Activated CD8-positive, alpha-beta memory T cell treated with anti-CD3 and anti-CD28 coated beads for 48 hours (primary cell): Measurements from ENCODE around the gene LRRC4B.
A peak's percentile ranks its signal among the peaks of the same experiment; 100 is the strongest.
"Not testable (repeated sequence)": the region's sequence is repeated elsewhere in the genome, so short reads cannot be mapped to it uniquely, and the experiment has no call there.

ENCODE experiments used
- DNase-seq, 3 experiments: peaks; one replicate each; pipeline ENCODE4 v3.0.0-alpha.2; 2020; ENCODE audit warnings: low read depth in 2 of 3, low spot score in 2 of 3

LRRC4B gene

DNA sequence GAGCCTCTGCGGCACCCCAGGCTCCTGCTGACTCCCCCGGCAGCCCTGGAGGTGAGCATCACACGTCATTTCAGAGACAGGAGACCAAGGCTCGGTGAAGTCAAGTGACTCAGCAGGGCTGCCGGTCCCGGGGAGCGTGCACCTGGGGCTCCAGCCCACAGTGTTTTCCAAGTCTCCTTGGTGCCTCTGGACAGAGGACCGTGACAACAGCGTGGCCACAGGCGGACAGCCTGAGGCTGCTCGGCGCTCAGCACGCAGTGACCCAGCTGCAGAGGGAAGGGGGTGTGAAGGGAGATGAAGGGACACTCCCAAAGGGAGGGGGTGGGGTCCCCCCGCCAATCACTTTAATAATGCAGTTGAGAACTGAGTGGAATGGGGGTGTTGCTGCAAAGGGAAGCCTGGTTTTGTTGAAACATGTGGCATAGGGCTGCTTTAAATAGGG, 37.0 kb downstream of the LRRC4B start:
- no peak for DNase-seq

DNA sequence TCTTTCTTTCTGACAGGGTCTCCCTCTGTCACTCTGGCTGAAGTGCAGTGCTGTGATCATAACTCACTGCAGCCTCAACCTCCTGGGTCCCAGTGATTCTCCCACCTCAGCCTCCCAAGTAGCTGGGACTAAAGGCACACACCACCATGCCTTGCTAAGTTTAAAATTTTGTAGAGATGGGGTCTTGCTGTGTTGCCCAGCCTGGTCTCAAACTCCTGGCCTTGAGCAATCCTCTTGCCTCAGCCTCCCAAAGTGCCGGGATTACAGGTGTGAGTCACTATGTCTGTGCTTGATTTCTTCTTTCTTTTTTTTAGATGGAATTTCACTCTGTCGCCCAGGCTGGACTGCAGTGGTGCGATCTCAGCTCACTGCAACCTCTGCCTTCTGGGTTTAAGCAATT, 40.2 kb downstream of the LRRC4B start:
- not testable (repeated sequence) for DNase-seq

DNA sequence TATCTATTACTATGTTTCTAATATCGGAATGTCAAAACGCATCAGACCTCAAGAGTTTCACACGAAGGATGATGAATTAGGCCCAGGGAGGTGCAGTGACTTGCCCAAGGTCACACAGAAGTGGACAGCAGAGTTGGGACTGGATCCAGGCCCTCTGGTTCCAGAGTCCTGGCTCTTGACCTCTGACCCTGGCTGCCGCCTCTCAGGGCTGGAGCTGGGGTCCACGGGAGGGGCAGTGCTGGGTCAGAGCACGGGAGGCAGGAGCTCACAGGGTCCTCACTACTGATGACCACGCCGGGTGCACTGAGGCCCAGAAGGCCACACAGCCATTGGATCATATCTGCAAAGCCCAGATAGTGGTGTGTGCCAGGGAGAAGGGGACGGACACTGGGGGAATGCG, 45.4 kb downstream of the LRRC4B start:
- no peak for DNase-seq

DNA sequence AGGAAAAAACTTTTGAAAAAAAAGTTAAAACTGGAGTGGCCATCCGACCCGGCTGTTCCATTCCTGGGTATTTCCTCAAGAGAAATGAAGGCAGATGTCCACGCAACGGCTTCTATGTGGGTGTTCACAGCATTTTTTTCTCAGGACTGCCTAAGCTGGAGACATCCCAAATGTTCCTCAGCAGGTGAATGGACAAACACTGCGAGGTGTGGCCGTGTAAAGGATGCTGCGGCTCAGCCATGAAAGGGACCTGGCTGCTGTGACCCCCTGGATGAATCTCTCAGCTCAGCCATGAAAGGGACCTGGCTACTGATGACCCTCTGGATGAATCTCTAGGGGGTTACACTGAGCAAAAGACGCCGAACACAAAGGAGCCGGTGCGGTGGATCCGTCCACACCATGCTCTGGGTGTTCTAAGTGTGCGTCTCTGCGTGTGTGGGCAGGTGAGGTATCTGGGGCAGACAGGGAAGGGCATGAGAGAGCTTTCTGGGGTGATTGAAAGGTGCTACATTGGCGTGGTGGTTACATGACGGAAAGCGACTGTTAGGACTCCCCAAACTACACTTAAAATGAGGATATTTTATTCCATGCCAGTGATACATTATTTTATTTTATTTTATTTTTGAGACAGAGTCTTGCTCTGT, 47.3 kb downstream of the LRRC4B start:
- no peak for DNase-seq

DNA sequence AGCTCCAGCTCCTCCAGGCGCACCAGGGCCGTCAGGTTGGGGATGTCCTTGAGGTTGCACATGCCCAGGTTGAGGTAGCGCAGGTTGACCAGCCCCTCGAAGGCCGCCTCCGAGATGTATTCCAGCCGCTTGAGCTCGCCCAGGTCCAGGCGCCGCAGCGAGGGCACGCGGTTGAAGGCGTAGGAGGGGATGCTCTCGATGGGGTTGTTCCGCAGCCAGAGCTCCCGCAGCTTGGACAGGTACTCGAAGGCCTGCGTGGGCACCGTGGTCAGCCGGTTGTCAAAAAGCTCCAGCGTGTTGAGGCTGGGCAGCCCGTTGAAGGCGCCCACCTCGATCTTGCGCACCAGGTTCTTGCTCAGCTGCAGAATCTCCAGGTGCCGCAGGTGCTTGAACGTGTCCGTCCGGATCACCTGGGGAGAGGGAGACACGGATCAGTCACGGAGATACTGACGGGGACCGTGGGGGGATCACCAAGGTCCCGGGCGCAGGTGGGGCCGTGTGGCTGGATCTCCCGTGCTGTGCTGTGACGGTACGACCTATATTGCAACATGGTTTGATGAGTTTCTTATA, 49.1 kb downstream of the LRRC4B start:
- DNase-seq, result no peak

DNA sequence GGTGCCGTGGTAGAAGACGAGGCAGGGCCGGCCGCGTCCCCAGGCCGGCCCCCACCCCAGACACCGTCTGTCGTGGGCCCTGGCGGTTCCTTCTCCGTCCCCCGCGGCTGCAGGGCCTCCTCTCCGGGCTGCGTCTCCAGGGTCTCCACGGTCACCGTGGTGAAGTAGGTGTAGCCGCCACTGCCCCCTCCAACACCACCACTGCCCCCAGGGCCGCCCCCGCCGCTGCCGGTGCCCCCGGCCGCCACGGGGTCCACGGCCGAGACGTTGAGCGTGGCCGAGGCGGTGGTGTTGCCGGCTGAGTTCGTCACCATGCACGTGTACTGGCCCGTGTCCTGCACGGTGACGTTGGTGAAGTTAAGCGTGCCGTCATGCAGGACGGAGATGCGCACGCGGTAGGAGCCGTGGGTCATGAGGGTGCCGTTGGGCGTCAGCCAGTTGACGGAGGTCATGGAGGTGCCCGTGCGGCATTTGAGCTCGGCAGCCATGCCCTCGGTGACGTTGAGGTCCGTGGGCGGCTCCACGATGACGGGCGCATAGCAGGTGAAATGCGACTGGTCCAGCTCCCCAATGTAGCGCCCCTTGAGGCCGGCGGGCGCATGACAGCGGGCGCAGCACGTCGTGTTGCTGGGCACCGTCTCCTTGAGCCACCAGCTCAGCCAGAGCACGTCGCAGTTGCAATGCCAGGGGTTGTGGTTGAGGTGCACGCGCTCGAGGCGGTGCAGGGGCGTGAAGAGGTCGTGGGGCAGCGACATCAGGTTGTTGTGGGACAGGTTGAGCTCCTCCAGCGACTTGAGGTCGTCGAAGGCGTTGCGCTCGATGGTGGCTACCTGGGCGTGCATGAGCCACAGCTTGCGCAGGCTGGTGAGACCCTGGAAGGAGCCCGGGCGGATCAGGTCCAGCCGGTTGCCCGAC, 49.9 kb downstream of the LRRC4B start:
- no peak for DNase-seq

DNA sequence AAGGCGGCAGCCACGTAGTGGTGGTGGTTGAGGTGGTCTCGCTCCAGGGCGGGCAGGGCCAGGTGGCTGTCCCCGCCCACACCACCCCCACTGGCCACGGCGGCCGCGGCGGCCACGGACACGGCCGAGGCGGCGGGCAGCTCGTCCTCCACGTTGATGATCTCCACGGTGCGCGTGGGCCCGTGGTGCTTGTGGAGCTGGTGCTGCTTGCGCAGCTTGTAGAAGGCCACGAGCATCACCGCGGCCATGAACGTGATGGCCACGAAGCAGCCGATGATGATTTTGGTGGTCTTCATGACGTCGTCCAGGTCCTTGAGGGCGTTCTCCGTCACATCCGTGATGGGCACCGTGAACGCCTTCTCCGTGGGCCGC, 50.5 kb downstream of the LRRC4B start:
- no peak for DNase-seq

DNA sequence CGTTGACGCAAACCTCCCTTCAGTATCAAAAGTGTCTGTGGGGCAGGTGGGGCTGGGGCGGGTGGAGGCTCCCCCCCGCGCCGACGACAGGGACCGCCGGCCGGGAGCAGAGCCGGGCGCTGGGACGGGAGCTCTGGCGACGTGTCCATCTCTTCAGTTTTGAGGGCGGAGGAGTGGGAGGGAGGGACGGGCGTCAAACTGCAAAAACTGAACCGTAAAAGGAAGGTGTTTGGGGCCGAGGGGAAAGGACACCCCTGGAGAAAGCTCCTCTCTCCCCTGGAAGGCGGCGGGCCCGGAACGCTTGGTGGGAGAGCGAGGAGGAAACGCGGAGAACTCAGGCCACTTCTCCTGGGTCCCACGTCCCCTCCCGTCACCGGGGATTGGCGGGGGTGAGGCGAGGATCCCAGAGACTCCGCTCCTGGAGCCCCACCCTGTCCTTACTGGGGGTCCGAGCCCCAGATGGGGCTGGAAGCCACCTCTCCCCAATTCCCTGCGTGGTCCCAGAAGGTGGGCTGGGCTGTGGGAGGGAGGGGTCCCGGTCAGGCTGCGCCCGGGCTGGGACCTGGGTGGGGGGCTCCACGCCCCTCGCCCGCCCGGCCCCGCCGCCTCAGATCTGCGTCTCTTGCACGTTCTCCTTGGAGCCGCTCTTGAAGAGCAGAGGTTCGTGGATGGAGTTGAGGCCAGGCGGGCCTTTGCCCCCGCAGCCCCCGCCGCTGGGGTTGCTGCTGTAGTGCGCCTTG, 51.1 kb downstream of the LRRC4B start:
- no peak for DNase-seq

DNA sequence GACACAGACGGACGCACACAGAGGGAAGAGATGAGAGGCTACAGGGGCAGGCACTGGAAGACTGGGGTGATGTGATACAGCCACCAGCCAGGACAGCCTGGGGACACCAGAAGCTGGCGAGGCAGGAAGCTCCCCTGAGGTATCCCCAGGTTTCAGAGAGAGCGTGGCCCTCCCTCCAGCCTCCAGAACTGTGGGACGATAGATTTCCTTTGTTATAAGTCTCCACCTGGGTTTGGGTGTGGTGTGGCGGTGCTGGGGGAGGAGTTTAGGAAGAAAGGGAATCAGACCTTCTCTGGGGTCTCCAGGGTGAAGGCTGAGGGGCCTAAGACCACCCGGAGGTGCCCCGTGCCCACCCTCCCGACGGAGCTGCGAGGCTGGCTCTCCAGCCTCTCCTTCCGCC, 51.8 kb downstream of the LRRC4B start:
- no peak for DNase-seq

DNA sequence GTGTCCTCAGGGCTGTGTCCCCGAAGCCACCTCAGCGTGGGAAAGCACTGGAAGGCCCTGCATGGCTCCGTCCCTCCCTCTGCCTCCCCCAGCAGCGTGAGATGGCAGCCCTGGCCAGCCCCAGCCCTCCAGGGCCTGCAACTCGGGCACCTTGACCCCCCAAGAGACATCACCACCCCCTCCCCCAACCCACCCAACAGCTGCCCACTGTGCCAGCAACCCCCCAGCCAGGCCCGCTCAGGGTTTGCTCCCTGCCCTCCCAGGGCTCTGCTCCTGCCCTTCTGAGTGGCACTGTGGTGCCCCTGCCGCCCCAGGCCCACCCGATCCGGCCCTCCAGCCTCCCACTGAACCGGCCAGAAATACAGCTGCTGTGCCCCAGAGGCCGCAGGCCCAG, 53.1 kb downstream of the LRRC4B start:
- DNase-seq, result no peak

DNA sequence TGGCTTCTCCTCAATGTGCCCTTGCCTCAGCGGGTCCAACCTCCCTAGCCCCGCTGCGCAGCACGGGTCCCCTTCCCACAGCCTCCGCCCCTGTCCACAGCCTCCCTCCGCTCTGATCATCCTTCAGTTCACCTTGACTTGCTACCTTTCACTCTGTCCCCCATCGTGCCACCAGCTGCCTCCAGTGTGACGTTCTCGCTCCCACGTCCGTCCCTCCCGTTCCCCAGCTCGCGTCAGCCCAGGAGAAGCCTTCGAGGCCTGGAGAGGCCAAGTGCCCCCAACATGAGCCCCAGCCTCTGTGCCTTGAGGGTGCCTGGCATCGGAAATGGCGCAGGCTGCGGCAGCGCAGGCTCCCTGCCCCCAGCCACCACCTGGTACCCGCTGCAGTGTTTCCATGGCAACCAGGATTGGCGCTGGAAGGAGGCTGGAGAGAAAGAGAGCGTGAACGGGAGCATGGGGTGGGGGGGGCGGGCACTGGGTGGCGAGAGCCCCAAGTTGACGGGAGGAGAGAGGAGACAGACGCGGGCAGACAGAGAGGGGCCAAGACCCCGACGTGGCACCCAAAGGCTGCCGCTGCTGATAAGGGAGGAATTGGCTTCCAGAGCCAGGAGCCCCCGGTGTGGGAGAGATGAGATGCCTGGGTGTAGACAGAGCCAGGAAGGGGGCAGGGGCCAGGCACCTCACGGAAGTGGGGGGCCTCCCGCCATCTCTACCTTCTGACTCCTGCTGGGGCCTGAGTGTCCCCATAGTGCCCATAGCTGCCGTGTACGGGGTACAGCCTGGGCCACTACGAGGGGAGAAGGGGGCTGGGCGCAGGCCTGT, 53.7 kb downstream of the LRRC4B start:
- no peak for DNase-seq

DNA sequence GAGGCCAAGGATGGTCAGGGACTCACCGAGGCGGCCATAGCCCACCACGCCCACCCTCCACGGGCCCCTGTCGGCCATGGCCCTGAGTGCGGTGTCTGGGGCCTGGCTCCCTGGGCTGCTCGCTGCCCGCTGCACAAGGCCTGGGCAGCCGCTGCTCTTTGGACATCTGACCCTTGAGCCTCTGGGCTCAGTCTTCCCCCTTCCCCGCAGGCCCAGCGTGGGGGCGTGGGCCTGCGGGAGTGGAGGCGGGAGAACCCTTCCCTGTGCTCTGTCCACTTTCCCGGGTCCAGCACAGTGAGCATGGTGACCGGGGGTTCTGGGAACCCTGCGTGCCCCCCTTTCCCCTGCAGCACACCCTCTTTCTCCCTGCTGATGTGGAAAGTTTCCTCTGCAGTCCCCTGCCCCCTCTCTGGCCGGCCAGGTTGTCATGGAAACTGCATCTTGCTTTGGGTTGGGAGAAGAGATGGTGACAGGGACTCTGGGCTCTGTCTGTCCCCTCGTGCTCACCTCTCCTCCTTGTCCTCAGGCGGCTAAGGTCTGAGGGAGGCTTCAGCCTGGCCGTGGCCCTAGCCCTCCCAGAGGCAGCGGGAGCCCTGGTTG, 54.4 kb downstream of the LRRC4B start, which contains the start of gene ASPDH:
Gene ASPDH (minus strand): TSS at position 168 of the 600 bp plus-strand sequence. CDS start 90 bp downstream, at position 78.
- no peak for DNase-seq

DNA sequence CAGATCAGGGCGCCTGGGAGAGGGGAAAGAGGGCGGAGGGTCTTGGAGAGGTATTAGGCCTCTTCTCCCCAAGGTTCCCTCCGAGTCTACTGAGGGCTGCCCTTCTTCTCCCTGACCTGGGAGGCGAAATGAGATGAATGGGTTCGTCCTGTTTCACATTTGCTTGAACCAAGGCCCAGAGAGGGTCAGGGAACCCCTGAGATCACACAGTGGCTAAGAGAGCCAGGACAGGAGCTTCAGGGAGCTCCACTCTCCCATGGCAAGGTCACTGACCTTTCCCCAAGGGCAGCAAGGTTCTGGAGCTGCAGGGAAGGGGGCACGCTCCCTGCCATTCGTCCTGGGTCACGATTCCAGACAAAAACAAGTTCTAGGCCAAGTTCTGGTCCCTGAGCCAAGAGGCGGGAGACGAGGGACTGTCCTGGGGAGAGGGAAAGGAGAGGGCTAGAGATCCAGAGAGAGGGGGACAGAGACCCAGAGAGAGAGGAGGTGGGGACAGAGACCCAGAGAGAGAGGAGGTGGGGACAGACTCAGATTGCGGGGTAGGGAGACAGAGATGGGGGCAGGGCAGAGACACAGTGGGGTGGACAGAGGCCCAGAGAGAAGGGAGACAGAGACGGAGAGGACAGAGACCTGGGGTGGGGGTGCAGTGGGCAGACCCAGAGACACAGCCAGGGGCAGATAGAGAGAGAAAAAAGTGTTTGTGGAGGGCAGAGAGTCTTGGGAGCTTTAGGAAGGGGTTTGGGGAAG, 55.1 kb downstream of the LRRC4B start:
- no peak for DNase-seq

DNA sequence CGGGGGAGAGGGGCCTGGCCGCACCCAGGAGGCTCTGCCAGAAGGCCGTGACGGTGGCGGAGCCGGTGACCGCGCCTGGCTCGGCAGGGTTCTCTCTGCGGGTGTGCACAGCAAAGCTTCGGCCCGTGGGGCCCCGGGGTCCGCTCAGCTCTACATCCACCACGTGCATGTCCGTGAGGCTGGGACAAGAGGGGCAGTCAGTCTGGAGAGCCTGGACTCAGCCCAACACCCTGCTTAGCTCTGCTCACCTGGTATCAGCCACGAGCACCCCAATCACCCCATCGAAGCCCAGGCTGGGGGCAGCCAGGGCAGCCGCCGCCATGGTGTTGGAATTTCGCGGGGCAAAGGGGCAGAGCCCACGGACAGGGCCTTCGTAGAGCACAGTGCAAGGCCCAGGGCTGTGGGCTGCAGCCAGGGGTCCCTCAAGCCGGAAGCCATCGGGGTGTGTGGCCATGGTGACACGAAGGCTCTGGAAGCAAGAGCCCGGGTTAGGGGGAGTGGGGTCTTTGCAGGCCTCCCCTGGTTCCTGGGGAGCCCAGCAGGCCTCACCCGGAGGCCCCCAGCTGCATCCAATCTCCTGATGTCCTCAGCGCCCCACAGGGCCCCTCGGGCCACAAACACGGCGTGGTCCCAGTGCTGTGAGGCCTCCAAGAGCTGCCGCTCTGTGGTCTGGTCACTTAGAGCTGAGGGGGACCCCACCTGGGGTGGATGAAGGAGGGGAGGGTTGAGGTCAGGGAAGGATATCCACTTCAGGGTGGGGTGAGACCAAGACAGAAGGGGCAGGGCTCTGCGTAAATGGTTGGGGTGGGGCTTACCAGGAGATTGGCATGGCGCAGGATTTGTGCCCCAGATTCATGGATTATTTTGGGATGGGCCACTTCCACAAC, 55.9 kb downstream of the LRRC4B start:
- no peak for DNase-seq

DNA sequence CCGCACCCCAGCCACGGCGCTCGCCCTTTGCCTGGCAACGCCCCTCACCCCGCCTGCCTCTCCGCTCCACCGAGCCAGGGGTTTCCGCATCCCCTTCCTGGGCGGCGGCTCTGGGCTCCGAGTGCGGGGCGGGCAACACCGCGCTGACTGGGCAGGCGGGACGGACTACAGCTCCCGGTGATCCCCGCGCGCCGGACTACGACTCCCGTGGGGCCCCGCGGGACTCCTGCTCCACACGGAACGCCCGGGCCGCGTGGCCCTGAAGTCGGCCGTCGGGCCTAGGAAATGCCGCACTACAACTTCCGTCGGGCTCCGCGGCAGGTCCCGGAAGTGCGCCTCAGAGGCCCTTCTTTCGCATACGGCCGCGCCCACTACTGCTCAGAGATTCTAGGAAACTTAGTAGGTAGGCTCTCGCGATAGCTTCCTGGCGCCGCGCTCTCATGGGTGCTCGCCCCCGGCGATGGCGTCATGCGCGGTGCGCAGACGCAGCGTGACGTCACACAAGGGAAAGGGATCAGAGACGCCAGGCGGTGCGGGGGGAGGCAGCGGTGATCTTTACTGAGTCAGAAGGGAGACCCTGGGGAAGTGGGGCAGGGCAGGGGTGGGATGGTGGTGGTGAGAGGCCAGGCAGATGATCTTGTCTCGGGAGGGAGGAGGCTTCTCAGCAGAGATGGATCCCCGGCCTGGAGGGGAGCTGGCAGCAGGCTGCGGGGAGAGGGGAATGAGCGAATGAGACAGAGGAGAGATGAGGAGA, 57.0 kb downstream of the LRRC4B start, which contains the start of gene JOSD2:
Gene JOSD2 (minus strand): TSS at position 123 of the 754 bp plus-strand sequence. CDS start 760 bp downstream, outside the sequence.
- peak; percentile 84 to 91 (median 88) for DNase-seq

DNA sequence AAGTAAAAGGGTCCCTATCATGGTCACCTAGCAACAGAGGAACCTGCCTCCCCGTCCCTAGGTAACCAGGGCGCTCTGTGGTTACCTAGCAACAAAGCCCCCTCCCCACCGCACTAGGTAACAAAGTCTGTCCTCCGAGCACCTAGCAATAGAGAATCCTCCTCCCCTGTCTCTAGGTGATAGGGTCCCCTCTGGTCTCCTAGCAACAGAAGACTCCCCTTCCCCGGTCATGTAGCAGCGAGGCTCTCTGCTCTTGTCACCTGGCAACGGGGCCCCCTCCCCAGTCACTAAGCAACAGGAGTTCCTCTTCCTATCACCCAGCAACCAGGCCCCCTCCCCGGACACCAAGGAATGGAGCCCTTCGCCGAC, 57.6 kb downstream of the LRRC4B start:
- no peak for DNase-seq

DNA sequence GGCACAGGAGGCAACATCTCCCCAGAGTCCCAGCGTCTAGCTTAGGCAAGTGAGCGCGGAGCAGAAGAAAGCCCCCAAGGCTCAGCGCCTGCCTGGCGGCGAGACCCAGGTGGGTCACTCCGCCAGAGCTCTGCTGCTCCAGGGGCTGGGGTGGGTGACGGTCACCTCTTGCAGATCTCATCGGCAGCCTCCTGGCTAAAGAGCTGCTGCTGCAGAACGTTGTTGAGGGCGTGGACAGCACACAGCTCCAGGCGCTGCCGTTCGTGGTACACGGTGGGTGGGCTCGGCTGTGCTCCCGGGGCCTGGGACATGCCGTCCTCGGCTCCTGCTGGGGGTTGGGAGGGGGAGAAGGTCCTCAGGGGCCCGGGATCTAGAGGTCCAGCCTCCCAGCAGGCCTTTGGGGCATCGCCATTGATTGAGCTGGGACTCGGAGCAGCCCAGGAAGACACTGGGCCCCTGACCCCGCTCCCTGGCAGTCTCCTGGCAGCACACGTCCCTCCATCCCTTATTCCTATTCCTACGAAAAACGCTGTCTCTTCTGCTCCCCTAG, 58.0 kb downstream of the LRRC4B start:
- DNase-seq, result no peak
